Measurements from ENCODE around the gene ZNF598. TPM values are rescaled to one million over a fixed set of nuclear protein-coding genes. Genes with fewer than 3 reads are reported as not detected.

ZNF598 gene
- total RNA-seq: 39.7 and 51.4 TPM in 2 replicates

DNA sequence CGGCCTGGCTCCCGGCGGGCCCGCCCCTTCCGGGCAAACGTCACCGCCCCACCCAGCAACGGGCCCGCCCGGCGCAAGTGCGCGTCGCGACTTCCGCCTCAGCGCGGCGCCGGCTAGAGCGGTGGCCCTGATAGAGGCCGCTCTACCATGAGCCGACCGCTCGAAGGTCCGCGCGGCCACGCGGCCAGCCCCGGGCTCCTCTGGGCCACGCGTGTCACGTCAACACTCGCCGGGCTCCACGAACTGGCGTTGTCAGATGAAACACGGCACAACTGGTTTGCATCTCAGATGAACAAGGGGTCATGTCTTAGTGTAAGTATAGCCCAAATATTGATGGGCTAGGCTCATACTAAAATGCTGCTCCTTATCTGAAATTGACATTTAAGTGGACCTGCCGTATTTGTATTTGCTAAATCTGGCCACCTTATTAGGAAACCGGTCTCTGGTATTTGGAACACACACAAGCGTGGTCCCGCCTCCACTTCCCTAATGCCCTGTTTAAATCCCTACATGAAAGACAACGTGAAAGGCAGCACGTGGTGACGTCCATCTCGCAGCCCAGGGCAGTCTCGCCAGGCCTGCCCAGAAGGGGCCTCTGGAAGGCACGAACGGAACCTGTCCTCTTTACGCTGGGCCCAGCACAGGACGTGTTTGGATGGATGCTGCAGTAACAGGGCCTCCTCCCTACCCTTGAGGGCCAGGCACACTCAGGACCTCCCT, at the start of gene ZNF598:
ZNF598 (minus strand) TSS at position 31 of the 720 bp plus-strand sequence.

DNA sequence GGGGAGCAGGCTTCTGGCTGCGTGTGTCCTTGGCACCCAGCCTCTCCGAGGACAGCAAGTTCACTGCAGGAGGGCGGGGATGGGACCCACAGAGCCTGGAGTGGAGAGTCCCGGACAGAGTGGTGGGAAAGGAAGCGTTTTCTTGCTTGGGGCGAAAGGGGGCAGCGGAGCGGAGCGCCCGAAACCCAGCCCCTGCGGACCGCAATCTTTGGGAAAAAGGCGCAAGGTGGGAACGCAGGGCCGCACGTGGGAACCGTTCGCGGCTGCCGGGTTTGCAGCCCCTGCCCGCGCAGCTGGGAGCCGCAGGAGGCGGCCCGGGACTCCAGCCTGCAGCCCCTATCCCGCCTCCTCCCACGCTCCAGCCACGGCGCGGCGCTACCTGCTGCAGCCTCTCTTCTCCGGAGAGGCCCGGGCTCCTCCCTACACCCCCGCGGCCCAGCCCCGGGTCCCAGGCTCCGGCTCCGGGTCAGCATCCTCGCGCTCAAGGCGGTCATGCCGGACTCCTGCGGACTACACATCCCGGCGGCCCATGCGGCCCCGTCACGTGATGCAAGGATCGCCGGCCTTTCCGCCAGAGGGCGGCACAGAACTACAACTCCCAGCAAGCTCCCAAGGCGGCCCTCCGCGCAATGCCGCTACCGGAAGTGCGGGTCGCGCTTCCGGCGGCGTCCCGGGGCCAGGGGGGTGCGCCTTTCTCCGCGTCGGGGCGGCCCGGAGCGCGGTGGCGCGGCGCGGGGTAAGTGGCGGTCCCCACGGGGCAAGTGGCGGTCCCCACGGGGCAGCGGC, 37.9 kb upstream of the ZNF598 start, which contains the start of the genes NTHL1 and TSC2:
NTHL1 (minus strand) TSS at position 505 of the 786 bp plus-strand sequence; CDS start at position 494, 11 bp downstream.
TSC2 (plus strand) TSS at position 656 of the 786 bp plus-strand sequence. CDS start 631 bp downstream, outside the sequence.

DNA sequence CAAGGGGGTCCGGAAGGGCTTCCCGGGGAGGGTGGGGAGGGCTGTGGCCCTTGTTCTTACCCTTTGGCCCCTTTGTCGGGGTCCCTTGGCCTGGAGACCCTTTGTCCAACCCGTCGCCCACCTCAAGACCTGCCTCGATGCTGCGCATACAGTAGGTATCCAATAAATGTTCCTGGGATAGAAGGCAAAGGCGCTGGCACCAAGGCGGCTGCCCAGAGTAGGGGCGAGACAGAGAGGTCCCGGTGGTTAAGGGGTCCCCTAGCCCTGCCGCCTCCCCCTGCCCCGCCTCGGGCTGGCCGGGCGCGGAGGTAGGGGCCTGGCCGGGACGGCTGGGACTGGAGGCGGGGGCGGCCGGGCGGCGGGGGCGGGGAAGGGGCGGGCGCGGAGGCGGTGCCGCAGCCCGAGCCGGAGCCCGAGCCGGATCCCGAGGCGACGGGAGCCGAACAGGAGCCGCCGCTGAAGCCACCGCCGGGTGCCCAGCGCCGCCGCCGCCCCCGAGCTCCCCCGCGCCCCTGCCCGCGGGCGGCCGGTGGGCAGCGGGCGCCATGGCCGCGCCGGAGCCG, 16.9 kb upstream of the ZNF598 start, which contains the start of gene NHERF2:
NHERF2 (plus strand) TSS at position 442 of the 563 bp plus-strand sequence; CDS start at position 546, 104 bp downstream.

DNA sequence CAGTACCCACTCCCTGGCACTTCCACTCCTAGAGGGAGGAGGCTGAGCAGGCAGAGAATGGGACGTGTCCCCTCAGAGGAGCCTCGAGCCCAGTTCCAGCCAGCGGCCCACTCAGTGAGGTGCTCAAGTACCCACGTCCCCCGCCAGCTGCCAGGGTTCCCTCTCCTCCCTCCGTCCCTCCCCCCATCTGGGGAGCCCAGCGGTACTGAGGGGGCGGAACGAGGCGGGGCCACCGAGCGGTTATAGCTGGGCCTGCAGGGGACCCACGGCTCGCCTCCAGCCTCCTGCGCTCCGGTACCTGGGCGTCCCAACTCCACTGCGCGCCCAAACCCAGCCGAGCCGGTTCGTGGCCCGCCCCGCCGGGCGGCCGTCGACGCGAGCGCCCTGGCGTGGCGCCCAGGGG, 9.9 kb upstream of the ZNF598 start, which contains the start of gene NPW:
NPW (plus strand) TSS at position 268 of the 403 bp plus-strand sequence.

DNA sequence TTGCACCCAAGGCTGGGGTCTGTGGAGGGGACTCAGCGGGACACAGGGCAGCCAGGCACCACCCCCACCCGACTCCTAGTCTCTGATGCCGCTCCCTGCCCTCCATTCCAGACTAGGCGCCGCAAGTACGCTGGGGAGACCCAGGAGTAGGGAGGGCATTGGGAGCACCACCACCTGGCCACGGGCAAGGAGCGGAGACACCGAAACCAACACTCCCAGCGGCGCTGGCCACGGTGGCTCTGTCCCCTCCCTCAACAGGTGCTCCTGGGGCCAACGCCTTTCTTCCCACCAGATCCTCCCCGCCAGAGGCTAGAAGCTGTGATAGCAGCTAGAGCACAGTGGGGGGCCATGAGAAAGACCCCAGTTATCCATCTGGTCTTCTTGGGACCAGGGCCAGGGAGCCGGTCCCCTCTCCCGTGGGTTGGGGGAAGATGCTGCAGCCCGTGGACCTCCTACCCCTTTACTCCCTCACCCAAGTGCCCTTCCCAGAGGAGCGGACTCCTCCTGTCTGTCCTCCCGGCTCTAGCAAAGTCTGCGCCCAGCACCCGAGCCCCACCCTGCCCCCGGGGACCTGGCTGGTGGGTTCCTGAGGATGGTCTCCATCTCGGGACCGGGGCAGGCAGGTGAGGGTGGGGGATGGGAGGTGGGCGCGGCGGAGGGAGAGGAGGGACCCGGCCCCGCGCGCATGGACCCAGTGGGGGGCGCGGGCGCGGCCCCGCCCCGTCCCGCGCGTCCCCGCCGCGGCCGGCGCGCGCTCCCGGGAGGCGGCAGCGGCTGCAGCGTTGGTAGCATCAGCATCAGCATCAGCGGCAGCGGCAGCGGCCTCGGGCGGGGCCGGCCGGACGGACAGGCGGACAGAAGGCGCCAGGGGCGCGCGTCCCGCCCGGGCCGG, 20.2 kb downstream of the ZNF598 start, which contains the start of gene SYNGR3:
SYNGR3 (plus strand) TSS at position 762 of the 892 bp plus-strand sequence. CDS start 133 bp downstream, outside the sequence.

DNA sequence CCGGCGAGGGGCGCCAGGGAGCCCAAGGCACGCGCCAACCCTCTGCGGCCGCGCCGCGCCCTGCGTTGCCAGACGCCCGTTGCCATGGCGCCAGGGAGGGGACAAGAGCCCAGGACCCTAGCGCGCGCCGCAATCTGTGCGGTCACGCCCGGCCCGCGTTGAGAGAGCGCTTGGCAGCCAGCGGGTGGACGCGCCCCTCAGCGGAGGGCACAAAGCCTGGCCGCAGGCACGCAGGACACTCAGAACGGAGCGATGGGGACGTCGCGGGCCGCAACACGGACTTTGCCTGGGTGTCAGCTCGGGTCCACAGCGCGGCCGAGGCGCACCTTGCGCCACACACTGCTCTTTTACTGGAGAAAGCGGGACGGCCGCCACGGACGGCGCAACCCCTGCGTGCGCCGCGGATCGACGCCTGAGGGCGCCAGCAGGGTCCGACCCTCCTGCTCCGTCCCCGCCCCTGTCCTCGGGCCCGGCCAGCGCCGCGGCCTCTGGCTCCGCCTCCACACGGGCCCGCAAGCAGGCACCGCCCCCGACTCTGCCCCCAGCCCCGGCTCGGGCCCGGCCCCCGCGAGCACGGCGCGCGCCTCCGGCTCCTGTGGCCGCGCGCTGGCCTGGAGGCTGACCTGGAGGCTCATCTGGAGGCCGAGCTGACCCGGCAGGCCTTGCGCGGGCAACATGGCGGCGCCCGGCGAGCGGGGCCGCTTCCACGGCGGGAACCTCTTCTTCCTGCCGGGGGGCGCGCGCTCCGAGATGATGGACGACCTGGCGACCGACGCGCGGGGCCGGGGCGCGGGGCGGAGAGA, 25.9 kb downstream of the ZNF598 start, which contains the start of gene GFER:
GFER (plus strand) TSS at position 650 of the 803 bp plus-strand sequence; CDS start at position 676, 26 bp downstream.

DNA sequence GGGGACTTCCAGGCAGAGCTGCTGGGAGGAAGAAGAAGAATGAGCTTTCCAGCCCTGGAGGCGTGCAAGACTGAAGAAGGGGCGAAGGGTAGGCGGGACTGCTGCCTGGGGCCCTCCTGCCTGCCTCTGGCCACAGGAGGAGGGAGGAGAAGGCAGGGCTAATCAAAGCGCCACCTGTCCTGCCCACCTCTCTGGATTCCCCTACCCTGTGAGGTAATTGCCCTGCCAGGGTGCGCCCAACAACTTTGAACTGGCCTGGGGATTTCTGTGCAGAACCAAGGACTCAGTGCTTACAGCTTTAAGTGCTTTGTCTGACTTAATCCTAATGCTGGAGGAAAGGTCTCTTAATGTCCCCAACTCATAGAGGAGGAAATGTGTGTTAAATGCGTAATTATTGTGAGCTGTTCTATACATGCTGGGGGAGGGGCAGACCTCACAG, 28.2 kb downstream of the ZNF598 start, which contains the start of gene NOXO1:
NOXO1 (minus strand) TSS at position 72 of the 439 bp plus-strand sequence. CDS start 290 bp downstream, outside the sequence.

DNA sequence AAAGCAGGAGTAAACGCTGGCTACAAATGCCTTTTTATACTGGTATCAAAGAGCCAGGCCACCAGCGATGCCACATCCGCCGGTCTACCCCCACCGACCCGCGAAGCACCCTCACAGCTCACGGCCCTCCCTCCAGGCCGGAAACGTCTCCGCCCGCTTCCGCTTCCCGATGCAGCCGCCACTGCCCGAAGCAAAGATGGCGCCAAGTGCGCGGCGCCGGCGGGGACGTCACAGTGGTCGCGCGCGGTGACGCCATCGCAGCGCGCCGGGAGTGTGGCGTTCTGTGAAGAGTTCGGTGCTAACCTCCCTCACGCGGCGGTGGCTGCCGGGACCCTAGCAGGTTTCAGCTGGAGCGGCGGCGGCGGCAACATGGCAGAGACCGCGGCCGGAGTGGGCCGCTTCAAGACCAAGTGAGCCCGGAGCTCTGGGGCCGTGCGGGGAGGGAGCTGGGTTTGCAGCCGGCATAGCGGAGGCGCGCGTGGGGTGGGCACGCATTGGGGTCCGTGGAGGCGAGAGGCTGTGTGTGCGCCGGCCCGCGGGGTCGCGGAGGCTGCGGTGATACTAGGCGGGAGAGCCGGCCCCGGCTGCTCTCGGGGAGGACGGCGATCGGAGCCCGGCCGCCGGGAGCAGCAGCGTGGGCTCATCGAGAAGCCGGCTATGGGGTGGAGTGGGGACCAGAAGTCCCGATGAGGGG, 37.7 kb downstream of the ZNF598 start, which contains the start of gene TBL3:
TBL3 (plus strand) TSS at position 258 of the 694 bp plus-strand sequence; CDS start at position 370, 112 bp downstream.

DNA sequence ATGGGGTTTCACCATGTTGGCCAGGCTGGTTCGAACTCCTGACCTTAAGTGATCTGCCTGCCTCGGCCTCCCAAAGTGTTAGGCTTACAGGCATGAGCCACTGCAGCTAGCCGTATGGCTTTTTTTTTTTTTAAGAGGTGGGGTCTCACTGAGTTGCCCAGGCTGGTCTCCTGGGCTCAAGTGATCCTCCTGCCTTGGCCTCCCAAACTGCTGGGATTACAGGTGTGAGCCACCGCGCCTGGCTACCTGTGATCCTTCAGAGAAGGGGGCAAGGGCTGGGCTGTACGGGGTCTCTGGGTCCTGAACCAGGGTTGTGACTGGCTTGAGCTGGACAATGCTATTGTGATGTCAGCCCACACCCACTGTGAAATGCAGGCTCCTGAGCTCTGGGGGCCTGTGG, 43.2 kb downstream of the ZNF598 start, which contains the start of gene RNF151:
RNF151 (plus strand) TSS at position 397 of the 400 bp plus-strand sequence. CDS start 26 bp downstream, outside the sequence.

DNA sequence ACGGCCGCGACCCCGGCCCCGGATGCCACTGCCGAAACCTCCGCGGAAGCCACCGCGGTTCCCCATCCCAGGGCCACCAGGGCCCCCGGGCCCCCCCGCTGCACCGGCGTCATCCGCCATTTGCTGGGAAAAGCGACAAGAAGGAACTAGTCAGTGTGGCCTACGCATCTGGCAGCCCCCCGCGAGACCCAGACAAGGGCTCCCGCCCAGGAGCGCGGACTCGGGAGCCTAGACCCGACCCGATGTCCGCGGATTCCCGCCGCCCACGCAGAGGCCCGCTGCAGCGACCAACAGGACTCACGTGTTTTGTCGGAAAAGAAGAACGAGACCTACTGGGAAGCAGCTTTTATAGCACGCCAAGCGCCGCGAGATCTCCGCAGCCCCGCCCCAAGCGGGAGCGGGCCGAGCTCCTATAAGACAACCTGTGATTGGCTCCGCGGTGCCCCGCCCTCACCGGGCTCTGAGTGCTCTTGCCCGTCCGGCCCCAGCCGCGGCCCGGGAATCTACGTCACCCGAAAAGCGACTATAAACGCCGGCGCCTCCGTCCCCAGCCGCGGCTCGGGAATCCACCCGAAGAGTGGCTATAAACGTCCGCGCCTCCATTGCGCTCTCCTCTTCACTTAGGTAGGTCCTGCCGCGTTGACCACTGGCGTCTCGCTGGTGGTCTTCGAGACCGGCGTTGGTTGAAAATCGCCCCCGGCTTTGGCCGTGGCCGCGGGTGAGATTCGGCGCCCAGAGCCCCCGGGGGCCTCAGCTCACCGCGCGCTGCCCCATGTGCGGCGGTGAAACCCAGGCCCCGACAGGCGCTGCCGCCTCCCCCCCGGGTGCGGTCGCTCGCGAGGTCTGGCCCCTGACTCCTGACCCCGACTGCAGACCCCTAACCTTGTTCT, 44.9 kb downstream of the ZNF598 start, which contains the start of gene RPS2:
RPS2 (minus strand) TSS at position 321 of the 890 bp plus-strand sequence; CDS start at position 120, 201 bp downstream.

DNA sequence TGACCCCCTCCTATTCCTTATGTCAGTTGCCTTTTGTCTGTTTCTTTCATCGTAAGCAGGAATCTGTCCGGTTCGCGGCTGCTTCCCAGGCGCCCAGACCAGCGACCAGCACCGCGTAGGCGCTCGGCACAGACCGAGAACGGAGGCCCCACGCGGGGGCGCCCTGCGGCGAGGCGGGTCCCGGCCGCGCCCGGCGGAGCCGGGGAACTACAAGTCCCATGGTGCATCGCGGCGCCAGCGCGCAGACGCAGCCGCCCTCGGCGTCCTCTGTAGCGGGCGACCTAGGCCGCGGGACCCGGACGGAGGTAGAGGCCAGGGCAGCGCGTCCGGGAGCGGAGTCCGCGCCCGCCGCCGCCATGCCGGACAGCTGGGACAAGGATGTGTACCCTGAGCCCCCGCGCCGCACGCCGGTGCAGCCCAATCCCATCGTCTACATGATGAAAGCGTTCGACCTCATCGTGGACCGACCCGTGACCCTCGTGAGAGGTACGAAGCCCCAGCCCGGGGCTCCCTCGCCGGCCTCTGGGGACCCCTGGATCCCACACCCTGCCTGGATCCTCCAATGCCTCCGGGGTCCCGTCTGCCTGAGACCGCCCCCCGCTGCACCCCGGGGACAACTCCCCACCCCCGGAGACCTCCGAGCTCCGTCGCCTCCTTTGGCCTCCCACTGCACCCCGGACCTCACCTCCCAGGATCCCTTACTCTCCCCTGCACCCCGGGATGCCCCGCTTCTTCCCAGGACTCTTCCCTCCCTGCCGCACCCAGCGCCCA, 50.2 kb downstream of the ZNF598 start, which contains the start of gene NDUFB10:
NDUFB10 (plus strand) TSS at position 270 of the 771 bp plus-strand sequence; CDS start at position 357, 87 bp downstream.

Other genes starting within 250 kb of the ZNF598 start
- 61.7 and 65.7 TPM in 2 replicates for gene NME3, start 238.3 kb downstream of the ZNF598 start, total RNA-seq
- gene EME2, start 237.0 kb downstream of the ZNF598 start, total RNA-seq: 2.6 and 3.7 TPM in 2 replicates
- 83.6 and 89.1 TPM in 2 replicates for gene MRPS34, start 236.7 kb downstream of the ZNF598 start, total RNA-seq
- gene SPSB3, start 227.2 kb downstream of the ZNF598 start, total RNA-seq: 22.7 and 34.8 TPM in 2 replicates
- 61.6 and 65.2 TPM in 2 replicates for gene NUBP2, start 226.9 kb downstream of the ZNF598 start, total RNA-seq
- gene IGFALS, start 216.1 kb downstream of the ZNF598 start, total RNA-seq: not detected in 2 replicates
- gene HAGH, start 183.0 kb downstream of the ZNF598 start, total RNA-seq: 13.4 and 28.5 TPM in 2 replicates
- 38.5 and 44.2 TPM in 2 replicates for gene FAHD1, start 182.6 kb downstream of the ZNF598 start, total RNA-seq
- not detected in 2 replicates for gene MEIOB, start 137.7 kb downstream of the ZNF598 start, total RNA-seq
- not detected in 2 replicates for gene HS3ST6, start 91.4 kb downstream of the ZNF598 start, total RNA-seq
- 17.0 and 17.8 TPM in 2 replicates for gene MSRB1, start 66.6 kb downstream of the ZNF598 start, total RNA-seq
- gene RPL3L, start 55.1 kb downstream of the ZNF598 start, total RNA-seq: not detected in 2 replicates
- gene NDUFB10, start 50.3 kb downstream of the ZNF598 start, total RNA-seq: 198 and 225 TPM in 2 replicates
- gene RPS2, start 45.0 kb downstream of the ZNF598 start, total RNA-seq: 2,905 and 3,262 TPM in 2 replicates
- gene RNF151, start 43.0 kb downstream of the ZNF598 start, total RNA-seq: not detected in 2 replicates
- gene TBL3, start 37.8 kb downstream of the ZNF598 start, total RNA-seq: 32.6 and 34.3 TPM in 2 replicates
- gene NOXO1, start 28.4 kb downstream of the ZNF598 start, total RNA-seq: not detected in 2 replicates
- gene GFER, start 25.6 kb downstream of the ZNF598 start, total RNA-seq: 14.4 and 17.3 TPM in 2 replicates
- gene SYNGR3, start 19.9 kb downstream of the ZNF598 start, total RNA-seq: 0.78 and 4.2 TPM in 2 replicates
- gene NPW, start 10.0 kb upstream of the ZNF598 start, total RNA-seq: 2.9 and 6.9 TPM in 2 replicates
- 35.2 and 46.3 TPM in 2 replicates for gene NHERF2, start 17.1 kb upstream of the ZNF598 start, total RNA-seq
- gene NTHL1, start 38.0 kb upstream of the ZNF598 start, total RNA-seq: 13.9 and 17.2 TPM in 2 replicates
- 51.2 and 53.6 TPM in 2 replicates for gene TSC2, start 38.2 kb upstream of the ZNF598 start, total RNA-seq
- gene PKD1, start 126.1 kb upstream of the ZNF598 start, total RNA-seq: 85.9 and 91.5 TPM in 2 replicates
- not detected in 2 replicates for gene RAB26, start 138.8 kb upstream of the ZNF598 start, total RNA-seq
- gene TRAF7, start 146.0 kb upstream of the ZNF598 start, total RNA-seq: 52.4 and 66.5 TPM in 2 replicates
- gene CASKIN1, start 186.8 kb upstream of the ZNF598 start, total RNA-seq: 0.12 and 0.15 TPM in 2 replicates
- gene MLST8, start 195.6 kb upstream of the ZNF598 start, total RNA-seq: 39.9 and 57.6 TPM in 2 replicates
- gene BRICD5, start 201.0 kb upstream of the ZNF598 start, total RNA-seq: 0.83 and 1.1 TPM in 2 replicates
- 7.3 and 9.2 TPM in 2 replicates for gene PGP, start 205.0 kb upstream of the ZNF598 start, total RNA-seq
- 15.9 and 20.5 TPM in 2 replicates for gene E4F1, start 213.8 kb upstream of the ZNF598 start, total RNA-seq
- 4.5 TPM in 1 of 2 replicates, not detected in the other for gene DNASE1L2, start 226.6 kb upstream of the ZNF598 start, total RNA-seq
- gene ECI1, start 241.8 kb upstream of the ZNF598 start, total RNA-seq: 20.4 and 29.7 TPM in 2 replicates